Spinal cord (tissue), 10 donors: ENCODE data around the gene CASTOR1. TPM values are rescaled to one million over a fixed set of nuclear protein-coding genes. Genes with fewer than 3 reads are reported as not detected.

Source experiments
- DNase-seq, 6 donors: peaks; one replicate each; pipeline versions ENCODE4 v3.0.0 to v3.0.0-alpha.2; 2013 to 2015; ENCODE audit warnings: low spot score in 6 of 6, low read depth in 4 of 6
- H3K27ac ChIP-seq: one replicate; pipeline ENCODE4 v1.5.1; 2013; ENCODE audit warnings: low read depth, low read length, control low read depth
- H3K27me3 ChIP-seq: one replicate; pipeline ENCODE4 v1.6.1; 2013; ENCODE audit warnings: low read length; ENCODE audit not compliant: control insufficient read depth, insufficient read depth
- H3K36me3 ChIP-seq: one replicate; pipeline ENCODE4 v1.6.1; 2013; ENCODE audit warnings: low read length; ENCODE audit not compliant: control insufficient read depth, insufficient read depth
- H3K4me1 ChIP-seq: one replicate; pipeline ENCODE4 v1.6.1; 2013; ENCODE audit warnings: low read length; ENCODE audit not compliant: control insufficient read depth, insufficient read depth
- H3K4me3 ChIP-seq: one replicate; pipeline ENCODE4 v1.5.1; 2013; ENCODE audit warnings: low read depth, low read length, control low read depth
- H3K9me3 ChIP-seq: one replicate; pipeline ENCODE4 v1.6.1; 2013; ENCODE audit warnings: low read length; ENCODE audit not compliant: control insufficient read depth, insufficient read depth
- WGBS: methylation state at CpG from one replicate; pipeline ENCODE4 v1.1.5; 2013; ENCODE audit warnings: missing lambda C conversion rate; ENCODE audit not compliant: insufficient coverage; 5-methylcytosine and 5-hydroxymethylcytosine counted together
- polyA plus RNA-seq, 2 donors: library from polyadenylated mRNA; unstranded; fragments of 120-200 nt; gene quantifications; one replicate each; pipeline ENCODE4 v1.2.1, GENCODE V29; 2013; ENCODE audit not compliant: insufficient read length in 2 of 2
- total RNA-seq, 2 donors: library from RNA; depleted of rRNA in 1 of 2; stranded (reverse); fragments of 120-200 nt in 1 of 2; fragments of >200 nt in 1 of 2; gene quantifications; one replicate each; pipeline versions ENCODE4 v1.2.3 to v1.2.4, GENCODE V29; 2013 to 2014
- donor health status: healthy.

CASTOR1 gene
- total and polyA plus RNA-seq, 4 donors: 6.6 to 34.9 (median 13.9) TPM

GRCh38 chr22:30301995-30302809 lies 12.9 kb upstream of the CASTOR1 start:
- DNase-seq: no peak
- Histone ChIP-seq H3K27me3 (no peaks in the 10 kb centered on the region), H3K4me1 (peaks cover 35% of the 10 kb centered on the region), H3K36me3 (peaks cover 55% of the 10 kb centered on the region), H3K4me3 (no peak overlapping the region), H3K27ac (peak overlapping the region; percentile 25), H3K9me3 (no peaks in the 10 kb centered on the region)
- 80% methylated on average over 8 of the region's 9 CpGs for WGBS

GRCh38 chr22:30299322-30299721 lies 10.0 kb upstream of the CASTOR1 start:
- Histone ChIP-seq H3K4me3 (no peak overlapping the region), H3K27me3 (no peaks in the 10 kb centered on the region), H3K27ac (no peak overlapping the region), H3K36me3 (peaks cover 81% of the 10 kb centered on the region), H3K4me1 (peaks cover 18% of the 10 kb centered on the region), H3K9me3 (no peaks in the 10 kb centered on the region)
- DNase-seq: no peak
- WGBS: 95% methylated on average over 13 of the region's 13 CpGs

GRCh38 chr22:30297991-30298701 lies 8.8 kb upstream of the CASTOR1 start:
- Histone ChIP-seq H3K36me3 (peaks cover 90% of the 10 kb centered on the region), H3K27me3 (no peaks in the 10 kb centered on the region), H3K4me3 (no peak overlapping the region), H3K9me3 (no peaks in the 10 kb centered on the region), H3K27ac (no peak overlapping the region), H3K4me1 (peaks cover 20% of the 10 kb centered on the region)
- 91% methylated on average over 5 of the region's 9 CpGs for WGBS
- no peak for DNase-seq

- Histone ChIP-seq H3K36me3 (peaks cover 91% of the 10 kb centered on the region), H3K27ac (no peak overlapping the region)
- DNase-seq: no peak
Measured at GRCh38 chr22:30297276-30297990, 8.1 kb upstream of the CASTOR1 start.

GRCh38 chr22:30296833-30297232 lies 7.5 kb upstream of the CASTOR1 start:
- Histone ChIP-seq H3K9me3 (no peaks in the 10 kb centered on the region), H3K27ac (no peak overlapping the region), H3K27me3 (no peaks in the 10 kb centered on the region), H3K36me3 (peaks cover 91% of the 10 kb centered on the region), H3K4me1 (peaks cover 15% of the 10 kb centered on the region), H3K4me3 (no peak overlapping the region)
- 86% methylated on average over 1 of the region's 3 CpGs for WGBS
- no peak for DNase-seq

More at GRCh38 chr22:30297276-30297990, 8.1 kb upstream of the CASTOR1 start:
- Histone ChIP-seq H3K4me1 (peaks cover 18% of the 10 kb centered on the region), H3K27me3 (no peaks in the 10 kb centered on the region), H3K4me3 (no peak overlapping the region), H3K9me3 (no peaks in the 10 kb centered on the region)
- WGBS: 92% methylated on average over 9 of the region's 11 CpGs

GRCh38 chr22:30296324-30296723 lies 7.0 kb upstream of the CASTOR1 start:
- H3K36me3 ChIP-seq: peaks cover 93% of the 10 kb centered on the region
- no peaks in the 10 kb centered on the region for H3K27me3 ChIP-seq
- no peaks in the 10 kb centered on the region for H3K9me3 ChIP-seq
- WGBS: 89% methylated on average over 3 of the region's 4 CpGs
- no peak overlapping the region for H3K4me3 ChIP-seq
- H3K27ac ChIP-seq: no peak overlapping the region
- peaks cover 15% of the 10 kb centered on the region for H3K4me1 ChIP-seq
- no peak for DNase-seq

GRCh38 chr22:30295576-30295975 lies 6.3 kb upstream of the CASTOR1 start:
- no peak for DNase-seq
- no peaks in the 10 kb centered on the region for H3K9me3 ChIP-seq
- H3K36me3 ChIP-seq: peaks cover 93% of the 10 kb centered on the region
- WGBS: 67% methylated on average over 7 of the region's 7 CpGs
- no peaks in the 10 kb centered on the region for H3K27me3 ChIP-seq
- H3K27ac ChIP-seq: no peak overlapping the region
- peaks cover 19% of the 10 kb centered on the region for H3K4me1 ChIP-seq
- no peak overlapping the region for H3K4me3 ChIP-seq

GRCh38 chr22:30294830-30295229 lies 5.5 kb upstream of the CASTOR1 start:
- Histone ChIP-seq H3K36me3 (peaks cover 86% of the 10 kb centered on the region), H3K27me3 (no peaks in the 10 kb centered on the region), H3K4me3 (no peak overlapping the region), H3K9me3 (no peaks in the 10 kb centered on the region), H3K27ac (no peak overlapping the region), H3K4me1 (peaks cover 26% of the 10 kb centered on the region)
- DNase-seq: no peak
- WGBS: 94% methylated on average over 9 of the region's 11 CpGs

GRCh38 chr22:30294066-30294465 lies 4.8 kb upstream of the CASTOR1 start:
- 90% methylated on average over 8 of the region's 9 CpGs for WGBS
- H3K27me3 ChIP-seq: no peaks in the 10 kb centered on the region
- no peaks in the 10 kb centered on the region for H3K9me3 ChIP-seq
- H3K4me1 ChIP-seq: peaks cover 30% of the 10 kb centered on the region
- no peak overlapping the region for H3K27ac ChIP-seq
- H3K36me3 ChIP-seq: peaks cover 79% of the 10 kb centered on the region
- no peak for DNase-seq
- H3K4me3 ChIP-seq: no peak overlapping the region
